ENCODE data around the gene ZFYVE28. TPM values are rescaled to one million over a fixed set of nuclear protein-coding genes. Genes with fewer than 3 reads are reported as not detected.

The ZFYVE28 gene
- total RNA-seq, 1 experiment from 2014 or later = 19.2 TPM

GRCh38 chr4:2337131-2337723, 81.2 kb downstream of the ZFYVE28 start:
- intact Hi-C loops (cut with micrococcal nuclease) = no loop called here
- RAD21 ChIA-PET (ENCODE audit: low non-redundant PET in 1 of 2, low total read pairs in 2 of 2, uncharacterized antibody in 2 of 2, unreplicated experiment in 2 of 2) = no interaction called here
- no peaks in the 10 kb centered on the region for H3K9me3 ChIP-seq (ENCODE audit: control insufficient read depth in 1 of 2, insufficient read depth in 1 of 2, low read depth in 1 of 2, low read length in 2 of 2)
- H3K79me2 ChIP-seq (ENCODE audit: insufficient read depth, low read length) = no peaks in the 10 kb centered on the region
- no peaks in the 10 kb centered on the region for H3K36me3 ChIP-seq (ENCODE audit: control insufficient read depth in 1 of 2, insufficient read depth in 2 of 2, low read length in 2 of 2)
- no peaks in the 10 kb centered on the region for H3K9me2 ChIP-seq (ENCODE audit: insufficient read depth)
- BruUV-seq (replicated peaks) = no TSS peak
- DNase-seq (ENCODE audit: low read depth, low spot score) (no peak), ATAC-seq (no peak)
- CTCF ChIA-PET = no interaction called here
- H3K9ac ChIP-seq (ENCODE audit: low read length) = no peak overlapping the region
- no peak overlapping the region for H3K4me2 ChIP-seq (ENCODE audit: low read length)
- no peak overlapping the region for H3K27ac ChIP-seq (ENCODE audit: low read depth, low read length)
- no peaks in the 10 kb centered on the region for H3K27me3 ChIP-seq (ENCODE audit: insufficient read depth, low read length)
- no peak overlapping the region for H3K4me3 ChIP-seq (replicated peaks in 1 of 2; ENCODE audit: low read depth in 1 of 2, low read length in 2 of 2)
- no peak for TF ChIP-seq SIN3A (IDR thresholded peaks at IDR 0.05; ENCODE audit: low read depth)
- no peak for TF ChIP-seq CBX3 (IDR thresholded peaks at IDR 0.05; ENCODE audit: low read depth)
- H4K20me1 ChIP-seq (ENCODE audit: insufficient read depth) = no peaks in the 10 kb centered on the region
- peaks cover 12 to 13% of the 10 kb centered on the region in 2 experiments for H3K4me1 ChIP-seq (ENCODE audit: control insufficient read depth in 1 of 2, insufficient read depth in 2 of 2, low read length in 2 of 2)
- POLR2A ChIA-PET = no interaction called here
- H2AFZ ChIP-seq (ENCODE audit: low read depth, low read length, poor library complexity, severe bottlenecking) = no peak overlapping the region

- Histone ChIP-seq H3K4me2 (ENCODE audit: low read length) (no peak overlapping the region), H3K9me3 (ENCODE audit: control insufficient read depth in 1 of 2, insufficient read depth in 1 of 2, low read depth in 1 of 2, low read length in 2 of 2) (no peaks in the 10 kb centered on the region), H3K36me3 (ENCODE audit: control insufficient read depth in 1 of 2, insufficient read depth in 2 of 2, low read length in 2 of 2) (no peaks in the 10 kb centered on the region), H2AFZ (ENCODE audit: low read depth, low read length, poor library complexity, severe bottlenecking) (no peak overlapping the region), H4K20me1 (ENCODE audit: insufficient read depth) (no peaks in the 10 kb centered on the region), H3K9me2 (ENCODE audit: insufficient read depth) (no peaks in the 10 kb centered on the region), H3K27ac (ENCODE audit: low read depth, low read length) (no peak overlapping the region), H3K27me3 (ENCODE audit: insufficient read depth, low read length) (no peaks in the 10 kb centered on the region), H3K9ac (ENCODE audit: low read length) (no peak overlapping the region), H3K4me3 (replicated peaks in 1 of 2; ENCODE audit: low read depth in 1 of 2, low read length in 2 of 2) (no peak overlapping the region), H3K4me1 (ENCODE audit: control insufficient read depth in 1 of 2, insufficient read depth in 2 of 2, low read length in 2 of 2) (peaks cover 12 to 17% of the 10 kb centered on the region in 2 experiments), H3K79me2 (ENCODE audit: insufficient read depth, low read length) (no peaks in the 10 kb centered on the region)
- DNase-seq (ENCODE audit: low read depth, low spot score) (no peak), ATAC-seq (no peak)
- no peak for TF ChIP-seq JUND (IDR thresholded peaks at IDR 0.05)
- no peak for TF ChIP-seq SRF (IDR thresholded peaks at IDR 0.05; ENCODE audit: low read depth)
- TF ChIP-seq CEBPB (IDR thresholded peaks at IDR 0.05; ENCODE audit: low read depth) = no peak
- no peak for TF ChIP-seq MAX (IDR thresholded peaks at IDR 0.05)
- TF ChIP-seq ELF1 (IDR thresholded peaks at IDR 0.05; ENCODE audit: borderline replicate concordance, low read depth) = no peak
- no peak for TF ChIP-seq CTCF (IDR thresholded peaks at IDR 0.05 in 2 of 3, conservative IDR thresholded peaks at IDR 0.05 in 1 of 3; ENCODE audit: borderline replicate concordance in 1 of 3, insufficient read depth in 1 of 3, low read depth in 2 of 3, low read length in 2 of 3)
- no peak for TF ChIP-seq POLR2AphosphoS5 (IDR thresholded peaks at IDR 0.05; ENCODE audit: low read depth, low read length)
- no peak for TF ChIP-seq RAD21 (IDR thresholded peaks at IDR 0.05; ENCODE audit: low read depth)
- BruUV-seq (replicated peaks) = no TSS peak
- intact Hi-C loops (cut with micrococcal nuclease) = no loop called here
- ChIA-PET CTCF (no interaction called here), RAD21 (ENCODE audit: low non-redundant PET in 1 of 2, low total read pairs in 2 of 2, uncharacterized antibody in 2 of 2, unreplicated experiment in 2 of 2) (no interaction called here), POLR2A (no interaction called here)
These were observed 81.8 kb downstream of the ZFYVE28 start for GRCh38 chr4:2336659-2337058.

All from HCT116 (cell line).